Lung (tissue), 12 donors: ENCODE results near the gene GRM8. TPM values are rescaled to one million over a fixed set of nuclear protein-coding genes. Genes with fewer than 3 reads are reported as not detected.

ENCODE experiments used
- ATAC-seq: fragments of 200-7000 bp; cut with Tn5 transposase; one replicate; pipeline ENCODE4 v1.9.1; 2020; ENCODE audit warnings: moderate number of reproducible peaks; ENCODE audit not compliant: insufficient read depth, low FRiP score
- DNase-seq, 3 donors: peaks; one replicate each; pipeline ENCODE4 v3.0.0-alpha.2; 2013 to 2017
- H3K27ac ChIP-seq, 2 donors: one replicate each; pipeline ENCODE4 v1.5.1; 2013; ENCODE audit warnings: mild to moderate bottlenecking in 2 of 2, moderate library complexity in 2 of 2, control low read depth in 1 of 2, inconsistent platforms in 1 of 2, low read depth in 1 of 2, low read length in 1 of 2
- H3K27me3 ChIP-seq, 3 donors: one replicate each; pipeline ENCODE4 v1.5.1; 2013; ENCODE audit warnings: low read length in 2 of 3; ENCODE audit not compliant: control insufficient read depth in 3 of 3, insufficient read depth in 3 of 3
- H3K36me3 ChIP-seq, 4 donors: one replicate each; pipeline ENCODE4 v1.5.1; 2013; ENCODE audit warnings: low read length in 4 of 4, mild to moderate bottlenecking in 1 of 4, moderate library complexity in 1 of 4; ENCODE audit not compliant: control insufficient read depth in 4 of 4, insufficient read depth in 4 of 4
- H3K4me1 ChIP-seq, 5 donors: one replicate each; pipeline ENCODE4 v1.5.1; 2013; ENCODE audit warnings: low read length in 5 of 5, mild to moderate bottlenecking in 2 of 5, moderate library complexity in 1 of 5; ENCODE audit not compliant: control insufficient read depth in 5 of 5, insufficient read depth in 5 of 5
- H3K4me3 ChIP-seq: one replicate; pipeline ENCODE4 v1.5.1; 2013; ENCODE audit warnings: mild to moderate bottlenecking, control low read depth, moderate library complexity
- H3K9ac ChIP-seq, 2 donors: one replicate each; pipeline ENCODE4 v1.5.1; 2013; ENCODE audit warnings: low read length in 2 of 2, control low read depth in 1 of 2; ENCODE audit not compliant: insufficient read depth in 1 of 2
- H3K9me3 ChIP-seq, 4 donors: one replicate each; pipeline ENCODE4 v1.5.1; 2013; ENCODE audit warnings: low read length in 3 of 4, mild to moderate bottlenecking in 1 of 4, moderate library complexity in 1 of 4; ENCODE audit not compliant: control insufficient read depth in 4 of 4, insufficient read depth in 3 of 4
- CTCF ChIP-seq: IDR thresholded peaks from 2 replicates; pipeline ENCODE4 v1.5.1; 2012; ENCODE audit warnings: mild to moderate bottlenecking; ENCODE audit errors: control extremely low read depth, extremely low read depth
- WGBS, 2 donors: extraction: QIAGEN DNeasy Blood & Tissue Kit; methylation state at CpG; one replicate each; pipeline ENCODE4 v1.1.7; 2013; 5-methylcytosine and 5-hydroxymethylcytosine counted together
- polyA plus RNA-seq, 2 donors: library from polyadenylated mRNA; stranded (reverse); fragments of 200-250 nt; gene quantifications; one replicate each; pipeline ENCODE4 v1.2.1, GENCODE V29; 2013
- total RNA-seq, 2 donors: library from RNA; depleted of rRNA in 1 of 2; stranded (reverse); fragments of >200 nt in 1 of 2; gene quantifications; one replicate each; pipeline ENCODE4 v1.2.1, GENCODE V29; 2014 to 2021
- donor health status: control.
- donor health status: control.
- donor health status: Bipolar disorder and iron deficiency.
- donor health status: healthy.
- donor health status: DM: yes; HTN: yes; CAD: no.

The GRM8 gene
- total and polyA plus RNA-seq, 4 donors, result 0.01 to 0.83 (median 0.24) TPM; not detected in 1

- Histone ChIP-seq H3K4me3 (no peak overlapping the region), H3K27ac (no peak overlapping the region), H3K4me1 (no peaks in the 10 kb centered on the region), H3K9me3 (no peaks in the 10 kb centered on the region), H3K36me3 (no peaks in the 10 kb centered on the region), H3K27me3 (no peaks in the 10 kb centered on the region), H3K9ac (no peak overlapping the region)
- TF ChIP-seq CTCF, result no peak
- peak in 1 of 3 donors; percentile 1 for DNase-seq
- 46 to 53% methylated on average over 2 of the region's 2 CpGs for WGBS, 2 donors
- ATAC-seq, result no peak
Observed at GRCh38 chr7:126856691-126857291, 395.9 kb downstream of the GRM8 start.

DNA sequence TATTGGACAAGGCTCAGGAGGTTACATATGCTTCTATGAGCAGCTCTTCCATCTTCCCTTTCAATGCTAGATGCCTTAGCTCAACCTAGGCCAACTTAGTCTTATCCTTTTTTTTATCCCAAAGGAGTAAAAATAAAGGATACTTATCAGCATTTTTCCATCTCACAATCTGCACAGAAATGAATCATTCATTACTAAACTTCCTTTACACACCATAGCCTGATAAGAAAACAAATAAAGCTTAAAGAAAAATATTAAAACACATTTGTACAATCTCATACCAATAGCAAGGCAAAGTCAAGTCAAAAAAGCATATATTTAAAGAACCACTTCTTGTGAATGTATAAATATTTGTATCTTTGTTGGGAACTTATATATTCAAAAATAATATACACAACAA lies 407.4 kb downstream of the GRM8 start:
- no peak overlapping the region for H3K4me3 ChIP-seq
- no peaks in the 10 kb centered on the region for H3K36me3 ChIP-seq
- H3K9ac ChIP-seq, result no peak overlapping the region
- H3K9me3 ChIP-seq, result peaks cover 0 to 2% (median 0%) of the 10 kb centered on the region in 4 donors
- ATAC-seq (no peak), DNase-seq (no peak)
- H3K4me1 ChIP-seq, result no peaks in the 10 kb centered on the region
- no peak overlapping the region for H3K27ac ChIP-seq
- no peaks in the 10 kb centered on the region for H3K27me3 ChIP-seq
- TF ChIP-seq CTCF, result no peak

DNA sequence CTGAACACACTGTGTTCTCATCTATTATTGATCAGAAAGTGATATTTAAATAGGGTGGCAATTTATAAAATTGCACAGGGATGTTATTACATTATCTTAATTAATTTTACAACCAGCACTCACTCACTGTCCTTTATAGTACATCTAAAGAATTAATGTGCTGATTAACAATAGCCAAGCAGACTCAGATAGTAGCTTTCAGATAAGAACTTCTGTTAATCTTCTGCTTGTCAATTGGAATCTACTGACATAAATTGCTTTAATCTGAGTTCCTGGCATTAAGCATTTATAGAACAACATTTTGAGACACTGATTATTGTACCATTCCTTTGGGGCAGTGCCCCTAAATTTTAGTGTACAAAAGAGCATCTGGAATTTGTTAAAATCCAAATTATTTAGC lies 408.9 kb downstream of the GRM8 start:
- ATAC-seq (no peak), DNase-seq (no peak)
- Histone ChIP-seq H3K9ac (no peak overlapping the region), H3K9me3 (peaks cover 0 to 2% (median 0%) of the 10 kb centered on the region in 4 donors), H3K36me3 (no peaks in the 10 kb centered on the region), H3K4me1 (no peaks in the 10 kb centered on the region), H3K27me3 (no peaks in the 10 kb centered on the region), H3K4me3 (no peak overlapping the region), H3K27ac (no peak overlapping the region)
- no peak for TF ChIP-seq CTCF

- 61 to 80% methylated on average over 2 of the region's 2 CpGs for WGBS, 2 donors
- no peak for ATAC-seq
- Histone ChIP-seq H3K27ac (no peak overlapping the region), H3K9ac (no peak overlapping the region), H3K27me3 (no peaks in the 10 kb centered on the region), H3K4me3 (no peak overlapping the region), H3K36me3 (no peaks in the 10 kb centered on the region), H3K4me1 (no peaks in the 10 kb centered on the region), H3K9me3 (peaks cover 0 to 2% (median 0%) of the 10 kb centered on the region in 4 donors)
- TF ChIP-seq CTCF, result no peak
- DNase-seq, result no peak
Observed at GRCh38 chr7:126843336-126843735, 409.4 kb downstream of the GRM8 start.
